ENCODE results near the gene TAPBP.
A peak's percentile ranks its signal among the peaks of the same experiment; 100 is the strongest.

The TAPBP gene

DNA sequence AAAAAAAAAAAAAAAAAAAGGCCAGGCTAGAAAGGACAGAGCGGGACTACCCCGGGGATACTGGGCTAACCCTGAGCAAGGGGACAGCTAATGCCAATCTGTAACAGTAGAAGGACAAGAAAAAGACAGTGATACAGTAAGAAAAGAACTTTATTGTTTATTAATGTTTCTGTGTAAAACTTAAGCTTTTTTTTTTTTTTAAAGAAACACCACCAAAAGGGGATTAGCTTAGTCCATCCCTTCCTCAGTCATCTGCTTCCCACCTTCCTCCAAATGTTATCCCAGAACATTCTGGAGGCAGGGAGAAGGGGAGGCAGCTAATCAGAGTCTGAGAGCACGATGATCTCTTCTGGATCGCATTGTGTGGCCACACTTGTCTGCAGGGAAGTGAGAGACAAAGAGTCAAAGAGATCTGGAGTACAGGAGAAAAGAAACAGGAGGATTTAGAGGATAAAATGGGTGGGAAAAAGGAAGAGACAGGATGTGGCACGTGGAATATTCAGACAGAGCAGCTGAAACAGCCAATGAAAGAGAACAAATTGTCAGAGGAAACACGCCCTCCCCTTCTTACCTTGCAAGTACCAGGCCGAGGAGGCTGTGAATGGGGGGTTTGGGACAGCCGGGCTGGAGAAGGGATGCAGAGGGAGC lies 4.7 kb upstream of the TAPBP start:
- no peak for DNase-seq

GRCh38 chr6:33317669-33318425 lies 4.0 kb upstream of the TAPBP start, which contains the start of gene ZBTB22:
Gene ZBTB22 (minus strand): TSS chr6:33317744. CDS start chr6:33316916, 828 bp downstream.
- peak; percentile 99 for DNase-seq

- DNase-seq: no peak
Observed at GRCh38 chr6:33317419-33317668, 3.5 kb upstream of the TAPBP start.

- DNase-seq: no peak
Observed at GRCh38 chr6:33316603-33317418, 2.9 kb upstream of the TAPBP start.

- no peak for DNase-seq
Observed at GRCh38 chr6:33315793-33316602, 2.1 kb upstream of the TAPBP start.

DNA sequence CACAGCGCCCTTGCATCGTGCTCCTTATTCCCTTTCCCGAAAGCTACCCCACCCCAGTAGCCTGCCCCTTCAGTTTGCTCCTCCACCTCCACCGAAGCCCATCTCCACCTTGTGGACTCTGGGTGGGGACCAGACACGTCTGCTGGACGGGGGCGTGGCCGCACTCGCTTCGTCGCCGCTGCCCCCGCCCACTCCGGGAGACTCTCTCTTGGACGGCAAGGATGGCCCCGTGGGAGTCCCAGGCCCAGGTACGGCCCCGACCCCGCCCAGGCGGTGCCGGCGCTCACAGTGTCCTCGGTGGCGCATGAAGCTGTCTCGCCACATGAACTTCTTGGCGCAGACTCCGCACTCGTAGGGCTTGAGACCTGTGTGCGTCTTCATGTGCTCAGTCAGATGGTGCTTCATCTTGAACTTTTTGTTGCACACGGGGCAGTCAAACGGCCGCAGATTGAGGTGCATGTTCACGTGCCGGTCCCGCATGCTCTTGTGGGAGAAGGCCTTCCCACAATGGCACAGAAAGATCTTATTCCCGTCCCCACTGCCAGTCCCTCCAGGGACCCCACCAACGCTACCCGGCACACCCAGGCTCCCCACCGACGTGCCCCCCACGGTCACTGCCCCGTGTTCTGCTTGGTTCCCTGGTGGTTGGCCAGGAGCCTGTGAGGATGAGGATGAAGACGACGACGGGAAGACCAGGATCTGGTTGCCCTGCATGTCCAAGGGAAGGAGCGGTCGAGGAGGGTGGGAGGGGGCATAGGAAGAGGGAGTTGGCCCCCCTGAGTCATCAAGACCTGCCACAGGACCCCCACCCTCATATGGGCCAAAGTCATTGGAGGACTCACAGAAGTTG lies 1.3 kb upstream of the TAPBP start:
- DNase-seq: peak; percentile 27 to 87

DNA sequence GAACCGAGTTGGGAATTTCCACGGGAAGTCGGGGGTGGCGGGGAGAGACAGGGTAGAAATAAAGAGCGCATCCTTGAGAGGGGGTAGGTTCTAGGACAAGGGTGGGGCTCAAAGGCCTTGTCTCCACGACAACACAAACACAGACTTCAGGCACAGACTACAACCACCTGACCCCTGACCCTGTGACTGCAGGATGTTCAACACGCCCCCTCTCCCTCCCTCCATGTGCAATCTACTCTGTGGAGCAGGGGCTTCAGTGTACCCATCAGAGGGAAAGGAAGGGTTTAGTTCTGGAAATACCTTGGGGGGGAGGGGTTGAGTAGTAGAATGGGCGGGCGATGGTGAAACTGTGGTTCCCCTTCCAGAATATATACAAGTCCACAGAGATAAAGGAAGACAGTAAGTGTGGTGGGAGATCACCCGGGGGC lies 651 bp upstream of the TAPBP start:
- peak; percentile 27 to 56 for DNase-seq

GRCh38 chr6:33313105-33313708 lies 671 bp downstream of the TAPBP start:
- peak; percentile 42 to 66 for DNase-seq

GRCh38 chr6:33312361-33313104 lies 1.3 kb downstream of the TAPBP start:
- peak; percentile 86 to 91 for DNase-seq

DNA sequence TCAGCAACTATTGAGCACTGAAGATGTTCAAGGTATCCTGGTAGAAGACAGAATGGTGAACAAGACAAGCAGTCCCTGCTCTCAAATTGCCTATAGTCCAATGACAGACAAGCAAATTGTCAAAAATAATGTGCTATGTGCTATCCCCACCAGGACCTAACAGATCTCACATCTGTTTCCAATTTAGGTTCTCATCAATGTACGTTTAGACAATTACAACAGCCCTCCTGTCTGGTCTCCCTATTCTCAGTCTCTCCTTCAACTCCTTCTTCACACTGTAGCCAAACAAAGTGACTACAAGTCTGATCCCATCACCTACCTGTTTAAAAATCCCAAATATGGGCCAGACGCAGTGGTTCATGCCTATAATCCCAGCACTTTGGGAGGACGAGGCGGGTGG lies 7.5 kb downstream of the TAPBP start:
- no peak for DNase-seq

DNA sequence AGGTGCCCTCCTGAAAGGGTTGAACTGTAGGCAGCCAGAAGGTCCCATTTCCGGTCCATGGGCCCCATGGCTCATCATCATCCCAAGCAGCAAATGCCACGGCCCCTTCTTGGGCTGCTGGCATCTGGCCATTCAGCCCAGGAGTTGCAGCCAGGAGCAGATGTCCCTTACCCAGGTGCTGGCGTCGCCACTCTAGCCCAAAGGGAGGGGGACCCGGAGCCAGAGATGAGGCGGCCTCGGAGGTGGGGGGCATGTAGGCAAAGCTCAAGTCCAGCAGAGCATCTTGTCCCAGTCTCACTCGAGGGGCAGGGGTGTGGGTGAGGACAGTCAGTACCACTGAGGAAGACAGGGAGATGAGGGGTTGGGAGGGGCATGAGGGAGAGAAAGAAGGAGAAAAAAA lies 8.8 kb downstream of the TAPBP start:
- no peak for DNase-seq

DNA sequence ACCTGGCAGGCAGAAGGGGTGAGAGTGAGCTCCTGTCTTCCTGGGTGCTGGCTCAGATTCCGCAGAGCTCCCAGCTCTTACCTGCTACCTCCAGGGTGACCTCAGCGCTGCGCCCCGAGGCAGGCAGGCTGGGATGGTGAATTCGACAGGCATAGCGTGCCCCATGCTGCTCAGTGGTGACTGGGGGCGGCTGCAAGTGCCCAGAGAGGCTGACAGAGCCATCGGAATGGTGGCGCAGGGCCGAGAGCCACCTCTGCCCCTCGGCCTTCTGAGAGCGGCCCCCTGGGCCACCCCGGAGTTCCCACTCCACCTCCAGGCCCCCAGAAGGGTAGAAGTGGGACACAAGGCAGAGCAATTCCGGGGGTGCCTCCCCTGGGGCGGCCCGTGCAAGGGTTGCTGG lies 9.7 kb downstream of the TAPBP start:
- no peak for DNase-seq

- DNase-seq: no peak
Observed at GRCh38 chr6:33301877-33302276, 12.0 kb downstream of the TAPBP start.

GRCh38 chr6:33299237-33299944 lies 14.5 kb downstream of the TAPBP start:
- peak; percentile 92 to 97 for DNase-seq

- peak; percentile 55 to 74 for DNase-seq
Observed at GRCh38 chr6:33298773-33299236, 15.1 kb downstream of the TAPBP start, which contains the start of gene RGL2. Gene RGL2 (minus strand): TSS chr6:33298942. CDS start chr6:33298610, 332 bp downstream.

- peak; percentile 46 to 76 for DNase-seq
Observed at GRCh38 chr6:33297956-33298772, 15.7 kb downstream of the TAPBP start.

DNA sequence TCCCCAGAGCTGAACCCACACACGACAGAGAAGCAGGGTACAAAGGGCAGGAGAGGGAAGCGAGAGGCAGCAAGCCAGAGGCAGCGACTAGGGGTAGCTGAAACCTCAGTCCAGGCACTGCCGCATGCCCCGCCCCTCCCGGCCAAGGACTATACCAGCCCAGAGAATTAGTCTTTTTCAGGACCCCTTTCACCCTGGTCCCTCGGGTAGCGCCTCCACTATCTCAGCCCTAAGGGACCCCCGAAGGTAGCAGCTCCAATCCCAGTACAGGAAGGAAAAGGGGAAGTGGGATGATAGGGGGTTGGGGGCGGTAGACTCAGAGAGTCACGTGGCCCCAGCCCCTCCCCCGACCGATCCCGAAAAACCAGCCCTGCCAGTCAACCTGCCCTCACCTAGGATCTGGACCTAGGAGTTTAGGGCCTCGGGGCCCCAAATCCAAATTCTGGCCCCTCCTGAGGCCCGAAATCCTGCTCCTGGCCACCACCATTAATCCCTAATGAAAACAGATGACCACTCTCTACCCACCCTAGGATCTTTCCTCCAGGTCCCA lies 16.4 kb downstream of the TAPBP start:
- peak; percentile 21 to 66 for DNase-seq

GRCh38 chr6:33296797-33297405 lies 17.0 kb downstream of the TAPBP start:
- no peak for DNase-seq

Data from NCI-H526 (cell line).